HFF-Myc (cell line): ENCODE data around the gene CNTN4.
"Not testable (repeated sequence)": the region's sequence is repeated elsewhere in the genome, so short reads cannot be mapped to it uniquely, and the experiment has no call there.

ENCODE experiments used
- DNase-seq: peaks from one replicate; pipeline ENCODE4 v3.0.0-alpha.2; 2011; ENCODE audit warnings: low read depth; ENCODE audit errors: extremely low read depth
- H3K4me3 ChIP-seq: replicated peaks from 2 replicates; pipeline ENCODE4 v1.5.1; 2011; ENCODE audit warnings: low read depth, mild to moderate bottlenecking, control low read depth, low read length
- CTCF ChIP-seq: IDR thresholded peaks from 2 replicates; pipeline ENCODE4 v1.5.1; 2012; ENCODE audit warnings: mild to moderate bottlenecking, low read depth, low read length, control low read depth; ENCODE audit errors: missing control alignments

The CNTN4 gene

DNA sequence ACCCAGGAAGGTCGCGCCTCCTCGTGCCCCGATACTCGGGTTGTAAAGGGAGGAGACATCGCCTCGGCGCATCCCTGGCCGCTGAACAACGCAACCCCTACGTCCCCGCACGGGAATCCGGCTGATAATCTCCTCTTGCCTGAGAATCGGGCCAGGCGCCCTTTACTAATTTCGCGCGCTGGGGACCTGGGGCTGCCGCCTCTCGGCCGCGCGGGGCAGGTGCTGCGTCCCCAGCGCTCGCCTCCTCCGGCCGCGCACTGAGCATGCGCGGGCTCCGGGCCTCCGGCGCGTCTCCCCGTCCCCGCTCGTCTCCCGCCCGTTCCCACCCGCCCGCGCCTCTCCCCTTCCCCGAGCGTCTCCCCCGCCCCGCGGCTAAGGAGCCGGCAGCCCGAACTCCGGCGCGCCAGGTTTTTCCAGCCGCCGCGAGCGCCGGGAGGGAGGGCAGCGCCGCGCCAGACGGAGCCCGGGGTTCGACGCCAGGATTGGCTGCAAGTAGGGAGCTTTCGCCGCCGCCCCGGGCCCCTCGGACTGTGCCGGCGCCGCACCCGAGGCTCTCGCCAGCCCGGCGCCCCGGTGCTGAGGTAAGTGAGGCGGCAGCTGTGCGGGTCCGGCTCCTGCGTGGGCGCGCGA lies at the start of gene CNTN4:
CNTN4 (plus strand) TSS at position 469 of the 630 bp plus-strand sequence.
- no peak for DNase-seq
- H3K4me3 ChIP-seq: no peak within 1 kb of the TSS
- TF ChIP-seq CTCF: no peak

GRCh38 chr3:2061360-2061759 lies 37.3 kb upstream of the CNTN4 start:
- H3K4me3 ChIP-seq: no peak overlapping the region
- DNase-seq: no peak
- no peak for TF ChIP-seq CTCF

- DNase-seq: no peak
- no peak for TF ChIP-seq CTCF
- H3K4me3 ChIP-seq: no peak overlapping the region
These were observed 27.1 kb upstream of the CNTN4 start for GRCh38 chr3:2071531-2071930.

- no peak overlapping the region for H3K4me3 ChIP-seq
- no peak for DNase-seq
- TF ChIP-seq CTCF: no peak
These were observed 19.8 kb upstream of the CNTN4 start for GRCh38 chr3:2078821-2079220.

- no peak overlapping the region for H3K4me3 ChIP-seq
- no peak for TF ChIP-seq CTCF
- no peak for DNase-seq
These were observed 15.7 kb upstream of the CNTN4 start for GRCh38 chr3:2082871-2083480.

GRCh38 chr3:2083558-2083957 lies 15.1 kb upstream of the CNTN4 start:
- not testable (repeated sequence) for H3K4me3 ChIP-seq, DNase-seq

GRCh38 chr3:2090095-2090911 lies 8.4 kb upstream of the CNTN4 start:
- no peak for DNase-seq
- H3K4me3 ChIP-seq: no peak overlapping the region
- no peak for TF ChIP-seq CTCF
